ENCODE data around the gene TMEM253. TPM values are rescaled to one million over a fixed set of nuclear protein-coding genes. Genes with fewer than 3 reads are reported as not detected.

Gene TMEM253
- total and polyA plus RNA-seq, 9 donors, result 0.24 to 1.3 (median 0.56) TPM

- Histone ChIP-seq H3K4me1 (ENCODE audit: insufficient read depth) (no peaks in the 10 kb centered on the region), H3K27me3 (no peaks in the 10 kb centered on the region), H3K4me3 (no peak overlapping the region), H3K27ac (no peak overlapping the region), H3K9me3 (no peaks in the 10 kb centered on the region), H3K36me3 (no peaks in the 10 kb centered on the region)
- no peak for TF ChIP-seq EP300 (IDR thresholded peaks at IDR 0.05)
- no peak for TF ChIP-seq POLR2A (IDR thresholded peaks at IDR 0.05)
- DNase-seq, result no peak
- intact Hi-C loops (cut with DNase I), result loop anchor here in 2 of 4 donors (5.0 kb wide), 1 partner anchor 35 kb away; the partner anchor contains the start of gene TMEM253 (in 2 of the 2)
- WGBS, 3 donors, result 80 to 82% (median 82%) methylated on average over 7 of the region's 7 CpGs
Measured at GRCh38 chr14:21066882-21067502, 33.9 kb upstream of the TMEM253 start.

- no peaks in the 10 kb centered on the region for H3K27me3 ChIP-seq
- peak overlapping the region; percentile 94 to 95 for H3K27ac ChIP-seq
- peaks cover 1% of the 10 kb centered on the region for H3K4me1 ChIP-seq (ENCODE audit: insufficient read depth)
- H3K36me3 ChIP-seq, result no peaks in the 10 kb centered on the region
- peak; percentile 57 to 73 (median 65) for DNase-seq
- 2 to 7% (median 3%) methylated on average over 45 of the region's 45 CpGs for WGBS, 3 donors
- peak overlapping the region; percentile 91 for H3K4me3 ChIP-seq
- TF ChIP-seq POLR2A (IDR thresholded peaks at IDR 0.05) (no peak), CTCF (IDR thresholded peaks at IDR 0.05) (peak; percentile 37 to 75 (median 71))
- intact Hi-C loops (cut with DNase I), result loop anchor here (2.0 to 5.0 kb wide), 3 partner anchors 22 to 36 kb away; partner anchors contain the start of gene TMEM253 (in 2 of the 4)
- no peaks in the 10 kb centered on the region for H3K9me3 ChIP-seq
Measured at GRCh38 chr14:21068521-21069387, 32.1 kb upstream of the TMEM253 start.

- intact Hi-C loops (cut with DNase I), result loop anchor here (2.0 to 5.0 kb wide), 4 partner anchors 21 to 35 kb away; partner anchors contain the start of gene TMEM253 (in 2 of the 4)
- 0 to 1% (median 1%) methylated on average over 25 to 40 of the region's 40 CpGs for WGBS, 3 donors
- Histone ChIP-seq H3K9me3 (no peaks in the 10 kb centered on the region), H3K36me3 (no peaks in the 10 kb centered on the region), H3K27me3 (no peaks in the 10 kb centered on the region), H3K27ac (peak overlapping the region; percentile 94 to 95), H3K4me1 (ENCODE audit: insufficient read depth) (peaks cover 1% of the 10 kb centered on the region), H3K4me3 (peak overlapping the region; percentile 91)
- TF ChIP-seq POLR2A (IDR thresholded peaks at IDR 0.05) (no peak), CTCF (IDR thresholded peaks at IDR 0.05) (no peak), EP300 (IDR thresholded peaks at IDR 0.05) (no peak)
- DNase-seq, result peak; percentile 56 to 80 (median 69)
Measured at GRCh38 chr14:21069388-21070082, 31.3 kb upstream of the TMEM253 start.

GRCh38 chr14:21070083-21070609, 30.7 kb upstream of the TMEM253 start, which contains the start of gene ARHGEF40:
Gene ARHGEF40, plus strand, starts transcription at chr14:21070304. Its CDS starts 93 bp downstream, at chr14:21070397.
- H3K27ac ChIP-seq, result peak within 1 kb of the TSS; percentile 94 to 95
- no peaks in the 10 kb centered on the region for H3K9me3 ChIP-seq
- peak within 1 kb of the TSS; percentile 91 for H3K4me3 ChIP-seq
- peak in 3 of 5 donors; percentile 76 to 80 (median 78) for DNase-seq
- no peak for TF ChIP-seq CTCF (IDR thresholded peaks at IDR 0.05)
- TF ChIP-seq EP300 (IDR thresholded peaks at IDR 0.05), result no peak
- TF ChIP-seq POLR2A (IDR thresholded peaks at IDR 0.05), result peak; percentile 27
- no peaks in the 10 kb centered on the region for H3K27me3 ChIP-seq
- WGBS, 3 donors, result 0 to 1% (median 0%) methylated on average over 23 to 63 of the region's 63 CpGs
- intact Hi-C loops (cut with DNase I), result loop anchor here in 1 of 4 donors (2.0 kb wide), 1 partner anchor 23 kb away; no protein-coding TSS in a partner anchor
- no peaks in the 10 kb centered on the region for H3K36me3 ChIP-seq
- peaks cover 1% of the 10 kb centered on the region for H3K4me1 ChIP-seq (ENCODE audit: insufficient read depth)
